Gastroesophageal sphincter (tissue), 3 donors: ENCODE data around the gene HCAR2.

ENCODE experiments used
- CTCF ChIP-seq, 4 experiments: fragments of 200-600 bp in 2 of 4; fragments of 450-650 bp in 2 of 4; sonication (generic) in 1 of 4; IDR thresholded peaks; one replicate each; pipeline ENCODE4 v1.5.1; 2017 to 2019; ENCODE audit warnings: antibody characterized with exemption in 4 of 4, mild to moderate bottlenecking in 2 of 4, moderate library complexity in 2 of 4
- EP300 ChIP-seq: sonication (generic); formaldehyde crosslinking; IDR thresholded peaks from one replicate; pipeline ENCODE4 v1.6.1; 2017; ENCODE audit warnings: antibody characterized with exemption, mild to moderate bottlenecking
- POLR2A ChIP-seq, 2 donors: fragments of 450-650 bp; IDR thresholded peaks; one replicate each; pipeline ENCODE4 v1.6.1; 2017; ENCODE audit warnings: antibody characterized with exemption in 2 of 2, mild to moderate bottlenecking in 2 of 2, moderate library complexity in 1 of 2
- POLR2AphosphoS5 ChIP-seq: sonication (generic); formaldehyde crosslinking; IDR thresholded peaks from one replicate; pipeline ENCODE4 v1.6.1; 2017; ENCODE audit warnings: antibody characterized with exemption

GRCh38 chr12:122651520-122652224 lies 51.5 kb downstream of the HCAR2 start:
- TF ChIP-seq CTCF (IDR thresholded peaks at IDR 0.05), result no peak
- TF ChIP-seq POLR2AphosphoS5, result no peak
- TF ChIP-seq POLR2A (IDR thresholded peaks at IDR 0.05), result no peak
- no peak for TF ChIP-seq EP300
